ENCODE measurements around the gene REP15.
A peak's percentile ranks its signal among the peaks of the same experiment; 100 is the strongest.
"Not testable (repeated sequence)": the region's sequence is repeated elsewhere in the genome, so short reads cannot be mapped to it uniquely, and the experiment has no call there.

The REP15 gene

DNA sequence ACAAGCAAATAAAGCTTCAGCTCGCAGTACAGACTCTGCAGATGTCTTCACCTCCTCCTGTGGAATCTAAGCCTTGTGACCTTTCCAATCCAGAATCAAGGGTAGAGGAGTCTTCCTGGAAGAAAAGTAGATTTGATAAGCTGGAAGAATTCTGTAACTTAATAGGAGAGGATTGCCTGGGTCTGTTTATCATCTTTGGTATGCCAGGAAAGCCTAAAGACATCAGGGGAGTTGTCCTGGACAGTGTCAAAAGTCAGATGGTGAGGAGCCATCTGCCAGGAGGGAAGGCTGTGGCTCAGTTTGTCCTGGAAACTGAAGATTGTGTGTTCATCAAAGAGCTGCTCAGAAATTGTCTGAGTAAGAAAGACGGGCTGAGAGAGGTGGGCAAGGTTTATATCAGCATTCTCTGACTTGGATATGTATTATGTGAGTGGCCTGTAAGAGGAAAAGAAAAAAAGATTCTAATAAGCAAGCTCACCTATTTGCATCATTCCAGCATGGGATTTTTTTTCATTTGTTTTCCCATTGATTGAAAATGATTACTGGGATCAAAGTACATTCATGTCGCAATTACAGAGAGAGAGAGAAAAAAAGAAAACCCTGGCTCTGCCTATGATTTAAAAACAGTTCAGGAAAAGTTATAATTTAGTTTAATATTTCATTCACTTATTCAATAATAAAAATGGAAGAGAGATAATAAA, 767 bp downstream of the REP15 start:
- DNase-seq, result no peak

DNA sequence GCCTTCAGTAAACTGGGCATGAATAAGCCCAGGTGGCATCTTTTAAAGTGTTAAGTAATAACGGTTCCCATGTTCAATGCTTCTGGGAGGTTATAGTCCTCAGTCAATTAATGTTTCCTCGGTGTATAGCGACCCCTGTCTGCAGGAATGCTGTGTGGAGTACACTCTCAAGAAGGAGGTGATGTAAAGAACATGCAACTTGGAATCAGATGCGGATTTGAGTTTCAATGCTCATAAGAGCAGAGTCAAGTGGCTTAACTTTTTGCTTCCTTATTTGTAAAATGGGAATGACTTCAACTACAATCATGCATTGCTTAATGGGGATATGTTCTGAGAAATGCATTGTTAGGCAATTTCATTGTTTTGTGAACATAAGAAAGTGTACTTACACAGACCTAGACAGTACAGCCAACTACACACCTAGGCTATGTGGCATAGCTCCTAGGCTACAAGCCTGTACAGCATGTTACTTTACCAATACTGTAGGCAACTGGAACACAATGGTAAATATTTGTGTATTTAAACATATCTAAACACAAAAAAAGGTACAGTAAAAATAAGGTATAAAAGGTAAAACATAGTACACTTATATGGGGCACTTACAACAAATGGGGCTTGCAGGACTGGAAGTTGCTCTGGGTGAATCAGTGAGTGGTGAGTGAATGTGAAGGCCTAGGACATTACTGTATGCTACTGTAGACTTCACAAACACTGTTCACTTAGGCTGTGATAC, 7.6 kb downstream of the REP15 start:
- peak in 39 of 56 donors; percentile 0 to 84 (median 18) for DNase-seq

DNA sequence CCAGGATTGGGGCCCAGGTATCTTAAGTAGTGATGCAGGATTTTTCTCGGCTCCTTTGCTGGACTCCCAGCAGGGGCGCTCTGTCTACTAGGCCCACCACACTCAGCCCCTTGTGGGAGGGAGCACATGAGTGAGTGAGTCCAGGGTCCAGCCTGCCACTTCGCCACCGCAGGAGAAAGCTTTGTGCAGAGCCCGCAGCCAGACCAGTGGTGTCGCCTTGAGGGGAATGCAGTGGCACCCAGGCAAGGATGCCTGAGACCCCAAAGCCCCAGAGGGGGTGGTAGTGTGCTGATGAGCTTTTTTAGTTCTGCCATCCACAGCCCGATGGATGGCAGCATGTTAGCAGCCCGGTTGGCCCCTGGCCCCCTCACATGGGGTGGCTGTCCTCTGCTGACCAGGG, 9.0 kb downstream of the REP15 start:
- no peak for DNase-seq

DNA sequence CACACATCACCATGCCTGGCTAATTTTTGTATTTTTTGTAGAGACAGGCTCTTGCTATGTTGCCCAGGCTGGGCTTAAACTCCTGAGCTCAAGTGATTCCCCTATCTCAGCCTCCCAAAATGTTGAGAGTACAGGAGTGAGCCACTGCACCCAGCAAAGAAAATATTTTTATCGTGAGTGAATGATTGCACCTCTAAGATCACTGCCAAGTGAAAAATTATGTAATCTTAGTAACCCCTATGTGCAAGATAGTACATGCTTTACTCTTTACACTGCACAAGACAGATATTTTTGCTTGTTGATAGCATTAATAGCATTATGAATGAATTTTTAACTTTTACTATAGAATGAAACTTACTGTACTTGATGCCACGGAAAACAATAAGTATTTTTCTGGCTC, 11.0 kb downstream of the REP15 start:
- no peak for DNase-seq

DNA sequence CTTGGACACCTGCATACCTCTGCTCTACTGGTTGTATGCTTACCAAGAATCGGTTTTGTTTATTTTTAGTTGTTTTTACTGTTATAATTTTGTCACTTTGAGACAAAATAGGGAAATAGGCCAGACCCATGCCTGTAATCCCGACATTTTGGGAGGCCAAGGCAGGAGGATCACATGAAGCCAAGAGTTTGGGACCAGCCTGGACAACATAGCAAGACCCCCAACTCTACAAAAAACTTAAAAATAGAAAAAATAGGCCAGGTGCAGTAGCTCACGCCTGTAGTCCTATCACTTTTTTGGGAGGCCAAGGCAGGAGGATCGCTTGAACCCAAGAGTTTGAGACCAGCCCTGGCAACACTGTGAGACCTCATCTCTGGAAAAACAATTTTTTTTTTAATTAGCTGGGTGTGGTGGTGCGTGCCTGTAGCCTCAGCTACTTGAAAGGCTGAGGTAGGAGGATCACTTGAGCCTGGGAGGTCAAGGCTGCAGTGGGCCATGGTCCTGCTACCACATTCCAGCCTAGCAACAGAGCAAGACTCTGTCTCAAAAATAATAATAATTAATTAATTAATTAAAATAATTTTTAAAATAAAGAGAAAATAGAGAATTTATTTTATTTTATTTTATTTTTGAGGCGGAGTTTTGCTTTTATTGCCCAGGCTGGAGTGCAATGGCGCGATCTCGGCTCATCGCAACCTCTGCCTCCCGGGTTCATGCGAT, 13.1 kb downstream of the REP15 start:
- no peak for DNase-seq

DNA sequence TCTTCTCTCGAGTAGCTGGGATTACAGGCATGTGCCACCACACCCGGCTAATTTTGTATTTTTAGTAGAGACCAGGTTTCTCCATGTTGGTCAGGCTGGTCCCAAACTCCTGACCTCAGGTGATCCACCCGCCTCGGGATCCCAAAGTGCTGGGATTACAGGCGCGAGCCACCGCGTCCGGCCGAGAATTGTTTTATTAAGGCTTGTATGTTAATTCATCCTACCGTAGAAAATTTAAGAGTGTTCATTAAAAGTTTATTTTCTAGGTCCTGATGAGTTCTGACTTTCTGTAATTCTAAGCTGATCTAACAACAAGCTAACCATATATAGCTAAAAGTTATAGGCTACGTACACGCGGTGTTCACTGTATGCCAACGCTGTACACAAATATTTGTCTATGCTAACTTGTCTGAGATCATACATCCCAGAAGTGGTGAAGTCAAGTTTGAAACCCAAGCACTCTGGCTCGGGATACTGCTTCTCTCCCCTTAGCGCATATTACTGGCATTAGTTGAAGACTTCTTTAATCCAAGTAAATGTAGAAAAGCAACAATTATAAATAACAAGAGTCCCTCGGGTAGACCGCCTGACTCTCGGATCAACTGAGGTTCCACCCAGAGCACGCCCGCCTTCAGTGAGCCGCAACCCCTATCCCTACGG, 13.8 kb downstream of the REP15 start:
- peak in 6 of 56 donors; percentile 6 to 64 (median 39) for DNase-seq

DNA sequence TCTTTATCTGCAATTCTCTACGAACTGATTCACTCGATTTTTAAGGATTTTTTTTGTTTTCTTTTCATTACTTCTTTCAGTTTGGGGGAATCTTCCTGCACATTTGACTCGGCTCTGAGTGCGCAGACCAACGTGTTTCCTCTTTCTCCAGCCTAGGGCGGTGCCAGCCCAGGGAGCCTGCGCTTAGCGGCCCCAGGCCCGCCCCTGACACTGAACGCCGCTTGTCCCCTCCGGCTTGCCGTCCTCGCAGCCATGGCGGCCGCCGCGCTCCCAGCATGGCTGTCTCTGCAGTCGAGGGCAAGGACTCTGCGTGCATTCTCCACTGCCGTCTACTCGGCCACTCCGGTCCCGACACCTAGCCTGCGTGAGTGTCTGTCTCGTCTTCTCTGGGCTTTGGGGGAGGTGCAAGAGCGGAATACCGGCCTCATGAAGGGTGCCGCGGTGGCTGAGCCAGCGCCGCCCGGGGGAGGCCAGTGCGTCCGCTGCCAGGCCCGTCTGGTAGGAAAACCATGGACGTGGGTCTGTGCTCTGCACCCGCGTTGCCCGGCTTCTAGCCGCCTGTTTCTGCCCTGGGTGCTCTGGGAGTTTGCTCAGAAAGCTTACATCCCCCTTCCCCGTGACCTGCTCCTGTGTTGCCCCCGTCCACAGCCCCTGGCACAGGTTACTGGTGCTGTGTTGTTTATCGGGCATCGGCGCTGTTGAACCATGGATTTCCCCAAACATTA, 14.5 kb downstream of the REP15 start, which contains the start of gene MRPS35:
TSS of gene MRPS35 (plus strand) at position 241 of the 725 bp plus-strand sequence. CDS start at position 253, 12 bp downstream.
- peak; percentile 48 to 92 (median 83) for DNase-seq

DNA sequence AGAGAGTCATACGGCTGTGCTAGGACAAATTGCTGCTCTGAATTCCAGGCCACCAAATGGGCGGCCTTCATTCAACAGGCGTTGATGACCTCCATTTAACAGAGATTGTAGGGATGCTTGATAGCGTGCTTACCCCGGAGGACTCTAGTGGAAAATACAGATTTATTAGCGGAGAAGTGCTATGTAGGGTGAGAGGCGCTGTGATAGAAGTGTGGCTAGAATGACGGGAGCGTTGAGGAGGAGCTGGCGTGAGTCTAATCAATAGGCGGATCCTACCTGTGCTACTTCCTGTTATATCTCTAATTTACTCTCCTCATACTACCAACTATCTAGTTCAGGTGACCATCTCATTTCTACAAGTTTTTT, 15.1 kb downstream of the REP15 start:
- DNase-seq, result no peak

DNA sequence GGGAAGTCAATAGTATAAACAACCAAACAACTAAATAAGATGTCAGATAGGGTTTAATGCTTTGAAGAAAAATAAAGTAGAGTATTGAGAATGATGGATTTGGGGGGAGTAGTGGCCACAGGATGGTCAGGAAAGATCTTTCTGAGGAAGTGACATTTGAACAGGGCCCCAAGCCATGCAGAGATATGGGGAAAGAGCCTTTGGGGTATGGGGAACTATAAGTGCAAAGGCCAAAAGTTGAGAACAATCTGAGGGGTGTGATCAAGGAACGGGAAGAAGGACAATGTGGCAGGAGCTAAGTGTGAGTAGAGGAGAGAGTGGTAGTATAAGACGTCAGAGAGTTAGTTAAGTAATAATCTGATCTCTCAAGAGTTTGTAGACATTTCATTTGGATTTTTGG, 15.7 kb downstream of the REP15 start:
- DNase-seq, result no peak

DNA sequence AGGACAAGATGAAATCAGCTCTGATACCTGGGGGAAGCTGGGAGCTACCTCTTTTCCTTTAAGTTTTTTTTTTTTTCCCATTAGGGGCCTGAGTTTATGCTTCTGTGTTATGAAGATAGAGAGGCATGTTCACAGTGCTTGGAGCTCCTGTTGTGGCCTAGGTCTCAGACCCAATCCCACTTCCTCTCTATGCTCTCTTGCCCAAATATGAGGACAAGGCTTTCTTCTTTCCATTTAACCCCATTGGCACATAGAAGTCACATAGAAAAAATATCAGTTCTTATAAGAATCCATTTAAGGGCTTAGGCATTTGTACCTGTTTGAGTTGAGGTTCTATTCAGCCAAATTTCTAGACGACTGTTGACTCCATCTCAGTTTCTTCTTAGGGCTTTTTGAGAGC, 27.0 kb downstream of the REP15 start:
- DNase-seq, result no peak

DNA sequence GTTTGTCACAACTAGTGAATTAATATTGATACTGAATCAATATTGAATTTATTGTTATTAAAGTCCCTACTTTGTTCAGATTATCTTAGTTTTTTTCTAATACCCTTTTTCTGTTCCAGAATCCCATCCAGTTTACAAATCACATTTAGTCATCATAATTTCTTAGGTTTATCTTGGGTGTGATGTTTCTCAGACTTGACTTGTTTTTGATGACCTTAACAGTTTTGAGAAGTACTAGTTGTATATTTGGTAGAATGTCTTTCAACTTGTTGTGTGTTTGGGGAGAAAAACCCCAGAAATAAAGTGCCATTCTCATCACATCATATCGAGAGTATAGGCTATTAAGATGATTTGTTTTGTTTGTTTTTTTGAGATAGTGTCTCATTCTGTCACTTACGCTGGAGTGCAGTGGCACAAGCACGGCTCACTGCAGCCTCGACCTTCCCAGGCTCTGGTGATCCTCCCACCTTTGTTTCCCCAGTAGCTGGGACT, 33.9 kb downstream of the REP15 start:
- DNase-seq, result no peak

DNA sequence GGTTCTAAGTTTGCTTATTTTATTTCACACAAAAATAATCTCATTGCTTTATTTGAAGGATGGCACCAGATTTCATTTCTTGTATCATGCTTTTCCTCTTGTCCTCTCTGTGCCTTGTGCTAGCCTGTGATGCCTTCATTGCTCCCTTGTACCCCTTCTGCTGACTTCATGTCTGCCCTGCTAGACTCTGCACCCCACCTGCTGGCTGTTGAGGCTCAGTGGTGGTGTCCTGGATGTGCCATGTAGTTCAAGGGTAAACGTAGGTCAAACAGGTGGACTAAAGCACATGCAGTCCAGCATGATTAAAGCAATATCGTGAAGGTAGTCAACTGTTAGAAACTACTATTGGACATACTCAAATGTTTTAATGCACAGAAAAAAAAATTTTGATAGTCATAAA, 36.0 kb downstream of the REP15 start:
- no peak for DNase-seq

DNA sequence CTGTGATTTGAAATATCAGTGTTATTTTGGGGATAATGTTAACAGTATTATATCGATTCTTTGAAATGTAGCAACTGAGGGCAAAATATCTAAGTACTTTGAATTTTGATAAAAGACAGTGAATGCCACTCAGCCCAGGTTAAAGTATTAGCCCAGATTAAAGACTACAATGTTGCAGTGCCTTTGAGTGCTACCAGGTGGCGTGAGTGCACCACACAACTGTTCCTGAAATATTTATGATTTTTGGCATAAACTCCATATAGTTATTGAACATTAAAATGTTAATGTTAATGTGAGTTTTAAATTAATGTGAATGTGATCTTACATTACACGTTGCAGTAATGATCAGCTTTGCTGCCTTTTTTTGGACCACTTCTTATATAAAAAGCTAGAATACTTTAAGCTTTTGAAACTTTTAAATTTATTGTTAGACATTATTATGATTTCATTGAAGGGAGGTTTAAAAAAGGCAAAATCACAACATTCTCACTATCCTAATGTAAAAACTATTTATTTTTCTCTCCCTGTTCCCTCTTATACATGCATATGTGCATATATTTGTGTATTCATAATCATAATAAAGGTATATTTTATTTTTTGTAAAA, 36.9 kb downstream of the REP15 start:
- DNase-seq, result peak in 3 of 56 donors; percentile 7 to 32 (median 17)

DNA sequence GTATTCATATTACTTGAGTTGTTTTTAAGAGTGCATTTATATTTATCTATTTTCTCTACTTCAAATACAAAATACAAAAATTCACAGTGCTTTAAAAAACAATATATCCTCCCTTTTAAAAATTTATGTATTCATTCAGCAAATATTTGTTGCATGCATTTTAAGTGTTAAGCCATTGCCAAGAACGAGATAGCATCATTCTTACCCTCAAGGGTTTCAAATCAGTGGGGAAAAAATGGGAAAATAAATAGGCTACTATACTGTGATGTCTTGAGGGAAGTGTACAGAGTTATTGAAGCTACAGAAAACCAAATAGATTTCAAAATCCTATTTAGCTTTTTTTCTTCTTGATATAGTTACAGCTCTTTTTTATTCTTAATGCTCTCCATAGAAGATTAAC, 37.5 kb downstream of the REP15 start:
- DNase-seq, result no peak

DNA sequence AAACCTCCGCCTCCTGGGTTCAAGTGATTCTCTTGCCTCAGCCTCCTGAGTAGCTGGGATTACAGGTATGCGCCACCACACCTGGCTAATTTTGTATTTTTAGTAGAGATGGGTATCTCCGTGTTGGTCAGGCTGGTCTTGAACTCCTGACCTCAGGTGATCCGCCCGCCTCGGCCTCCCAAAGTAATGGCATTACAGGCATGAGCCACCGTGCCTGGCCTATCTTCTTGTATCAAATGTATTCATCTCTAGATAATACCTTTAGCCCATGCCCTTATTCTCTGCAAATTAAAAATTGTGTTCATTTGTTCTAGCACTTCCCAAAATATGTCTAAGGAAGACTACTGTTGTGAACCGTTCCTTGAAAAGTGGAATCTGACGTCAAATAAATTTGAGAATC, 38.1 kb downstream of the REP15 start:
- not testable (repeated sequence) for DNase-seq

DNA sequence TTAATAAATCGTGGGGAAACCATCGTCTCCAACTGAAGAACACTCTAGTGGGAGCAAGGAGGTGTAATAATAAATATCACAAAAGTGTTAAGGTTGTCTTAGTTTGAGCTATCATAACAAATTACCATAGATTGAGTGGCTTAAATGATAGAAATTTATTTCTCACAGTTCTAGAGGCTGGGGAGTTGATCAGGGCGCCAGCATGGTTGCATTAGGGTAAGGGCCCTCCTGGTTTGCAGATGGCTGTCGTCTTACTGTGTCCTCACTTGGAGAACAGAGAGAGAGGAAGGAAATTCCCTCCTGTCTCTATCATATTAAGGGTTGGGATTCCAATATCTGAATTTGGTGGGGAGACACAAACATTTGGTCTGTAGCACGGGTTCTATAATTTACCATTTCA, 47.4 kb downstream of the REP15 start:
- no peak for DNase-seq

DNA sequence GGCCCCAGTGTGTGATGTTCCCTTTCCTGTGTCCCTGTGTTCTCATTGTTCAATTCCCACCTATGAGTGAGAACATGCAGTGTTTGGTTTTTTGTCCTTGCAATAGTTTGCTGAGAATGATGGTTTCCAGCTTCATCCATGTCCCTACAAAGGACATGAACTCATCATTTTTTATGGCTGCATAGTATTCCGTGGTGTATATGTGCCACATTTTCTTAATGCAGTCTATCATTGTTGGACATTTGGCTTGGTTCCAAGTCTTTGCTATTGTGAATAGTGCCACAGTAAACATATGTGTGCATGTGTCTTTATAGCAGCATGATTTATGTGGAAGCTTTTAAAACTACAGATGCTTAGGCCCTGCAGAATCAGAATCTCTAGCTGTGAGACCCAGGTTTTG, 49.5 kb downstream of the REP15 start:
- not testable (repeated sequence) for DNase-seq
